ENCODE measurements around the gene VEZF1.

- no peak for TF ChIP-seq CTCF (conservative IDR thresholded peaks at IDR 0.05 in 1 of 2, IDR thresholded peaks at IDR 0.05 in 1 of 2; ENCODE audit: low read depth in 1 of 2, low read length in 2 of 2)
- TF ChIP-seq EZH2 (IDR thresholded peaks at IDR 0.05; ENCODE audit: low read length, missing control alignments): no peak
Measured at GRCh38 chr17:58002973-58003372, 14.9 kb upstream of the VEZF1 start.
